Activated CD8-positive, alpha-beta memory T cell treated with anti-CD3 and anti-CD28 coated beads, Interleukin-2, amount 50 U/mL, for 1 hour (primary cell): Measurements from ENCODE around the gene KLHL25.
"Not testable (repeated sequence)": the region's sequence is repeated elsewhere in the genome, so short reads cannot be mapped to it uniquely, and the experiment has no call there.

Experiments
- DNase-seq: peaks from one replicate; pipeline ENCODE4 v3.0.0-alpha.2; 2020; ENCODE audit errors: extremely low read depth

KLHL25 gene

DNA sequence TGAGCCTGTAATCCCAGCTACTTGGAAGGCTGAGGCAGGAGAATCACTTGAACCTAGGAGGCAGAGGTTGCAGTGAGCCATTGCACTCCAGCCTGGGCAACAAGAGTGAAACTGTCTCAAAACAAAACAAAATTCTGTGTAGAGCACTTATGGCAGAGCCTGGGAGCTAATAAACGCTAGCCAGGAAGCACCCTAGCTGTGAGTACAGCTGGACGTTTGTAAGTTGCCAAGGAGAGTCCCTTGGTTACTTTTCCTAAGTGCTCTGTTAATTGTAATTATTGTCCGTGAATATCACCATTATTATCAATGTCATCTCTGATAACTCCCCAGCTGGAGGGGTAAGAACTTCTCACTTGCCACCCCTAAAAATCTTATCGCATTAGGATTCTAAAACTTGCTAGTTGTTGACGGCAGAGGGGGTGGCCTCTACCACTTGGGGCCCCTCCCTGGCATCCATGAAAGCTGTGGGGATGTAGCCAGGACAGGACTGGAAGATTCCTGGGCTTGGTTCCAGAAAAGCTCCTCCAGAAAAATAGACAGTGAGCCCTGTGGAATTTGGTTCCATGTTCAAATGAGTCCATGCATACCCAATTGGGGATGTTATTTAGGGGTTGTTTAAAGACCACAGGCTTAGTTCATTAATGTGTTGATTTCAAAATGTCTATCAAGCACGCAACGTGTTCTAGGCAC, 9.9 kb upstream of the KLHL25 start:
- no peak for DNase-seq

DNA sequence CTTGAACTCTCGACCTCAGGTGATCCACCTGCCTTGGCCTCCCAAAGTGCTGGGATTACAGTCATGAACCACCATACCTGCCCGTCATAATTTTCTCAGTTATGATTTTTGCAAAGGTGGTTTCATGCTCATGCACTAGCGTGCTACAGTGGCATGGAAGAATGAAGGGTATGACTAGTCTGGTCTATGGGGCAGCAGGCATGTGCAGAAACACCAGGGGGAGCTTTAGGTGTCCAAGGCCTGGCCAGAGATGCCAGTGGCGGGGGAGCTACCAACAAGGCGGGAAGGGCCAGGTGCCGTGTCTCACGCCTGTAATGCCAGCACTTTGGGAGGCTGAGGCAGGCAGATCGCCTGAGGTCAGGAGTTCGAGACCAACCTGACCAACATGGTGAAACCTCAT, 7.9 kb upstream of the KLHL25 start:
- not testable (repeated sequence) for DNase-seq

DNA sequence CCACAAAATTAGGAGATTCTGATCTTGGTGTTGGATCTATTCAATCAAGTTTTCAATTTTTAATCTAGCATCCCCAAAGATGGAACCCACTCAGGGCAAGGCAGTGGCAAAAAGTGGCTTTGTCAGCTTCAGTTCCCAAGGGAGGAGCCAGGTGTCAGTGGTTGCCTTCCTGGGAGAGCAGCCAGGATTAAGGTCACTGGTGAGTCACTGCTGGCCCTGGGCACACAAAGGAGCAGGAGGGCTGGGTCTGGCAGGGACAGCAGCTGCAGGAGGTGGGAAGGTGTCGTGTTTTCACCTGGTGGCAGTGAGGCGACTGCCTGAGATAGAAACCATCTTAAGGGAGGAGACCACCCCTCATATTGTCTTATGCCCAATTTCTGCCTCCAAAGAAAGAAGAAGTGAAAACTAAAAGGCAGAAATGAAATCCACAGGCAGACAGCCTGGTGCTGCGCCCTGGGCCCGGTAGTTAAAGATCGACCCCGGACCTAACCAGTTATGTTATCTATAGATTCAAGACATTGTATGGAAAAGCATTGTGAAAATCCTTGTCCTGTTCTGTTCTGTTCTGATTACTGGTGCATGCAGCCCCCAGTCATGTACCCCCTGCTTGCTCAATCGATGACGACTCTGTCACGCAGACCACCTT, 5.9 kb upstream of the KLHL25 start:
- no peak for DNase-seq

- DNase-seq = not testable (repeated sequence)
Observed at GRCh38 chr15:85796371-85796770, 1.6 kb upstream of the KLHL25 start.

DNA sequence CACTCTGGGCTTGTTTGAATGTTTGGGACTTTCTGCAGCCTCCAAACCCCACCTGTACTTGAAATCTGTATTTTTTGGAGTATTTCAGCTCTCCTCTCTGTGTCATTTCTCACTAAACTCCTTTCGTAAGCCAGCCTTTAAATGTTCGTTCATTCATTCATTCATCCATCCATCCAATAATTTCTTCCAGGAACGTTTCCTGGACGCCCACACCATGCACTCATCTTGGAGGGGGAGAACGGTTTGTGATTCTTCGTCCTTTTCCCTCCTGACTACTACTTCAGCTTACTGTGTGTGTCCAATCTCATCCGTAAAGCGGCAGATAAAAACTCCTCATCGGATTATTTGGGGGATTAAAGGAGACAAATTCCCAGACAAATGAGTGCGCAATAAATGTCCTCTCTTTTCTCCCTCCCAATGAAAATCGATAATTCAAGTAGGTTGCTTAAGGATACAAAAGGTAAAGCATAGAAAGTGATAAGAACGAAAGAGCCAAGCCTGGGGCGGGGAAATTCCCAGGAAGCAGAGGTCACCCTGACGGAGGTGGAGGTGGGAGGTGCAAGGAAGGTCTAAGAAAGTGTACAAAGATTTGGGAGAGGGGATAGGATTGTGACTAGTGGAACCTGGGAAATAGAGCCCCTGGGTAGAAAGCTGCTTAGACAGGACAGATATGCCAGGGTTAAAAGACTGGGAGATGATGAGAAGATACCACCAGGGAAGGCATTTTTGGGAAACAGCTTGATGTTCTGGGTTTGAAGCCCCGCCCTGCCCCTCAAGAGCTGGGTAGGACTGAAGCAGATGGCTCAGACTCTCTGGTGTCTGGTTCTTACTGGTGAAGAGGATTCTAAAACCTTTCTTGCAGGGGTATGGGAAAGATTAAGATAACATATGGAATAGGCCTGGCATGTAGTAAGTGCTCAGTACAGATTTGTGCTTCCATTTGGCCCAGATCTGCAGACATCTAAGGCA, 896 bp upstream of the KLHL25 start:
- DNase-seq = no peak

GRCh38 chr15:85793641-85794597, 806 bp downstream of the KLHL25 start:
- no peak for DNase-seq

GRCh38 chr15:85792912-85793590, 1.7 kb downstream of the KLHL25 start:
- DNase-seq = no peak

GRCh38 chr15:85792102-85792731, 2.5 kb downstream of the KLHL25 start:
- no peak for DNase-seq

DNA sequence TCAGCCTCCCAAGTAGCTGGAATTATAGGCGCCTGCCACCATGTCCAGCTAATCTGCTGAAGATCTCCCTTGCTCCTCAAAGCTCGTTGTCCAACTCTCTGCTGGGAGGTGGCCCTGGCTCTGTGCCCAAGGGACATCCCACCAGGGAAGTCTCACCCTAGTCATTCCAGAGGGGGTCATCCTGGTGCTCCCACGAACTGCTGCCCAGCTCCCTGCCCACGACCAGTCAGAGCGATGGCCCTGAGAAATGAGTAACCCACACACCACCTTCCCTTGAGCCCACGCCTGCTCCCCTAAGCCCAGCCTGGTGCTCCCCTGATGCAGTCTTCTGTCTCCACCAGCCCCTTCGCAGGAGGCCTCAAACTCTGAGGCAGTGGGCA, 5.2 kb downstream of the KLHL25 start:
- no peak for DNase-seq

GRCh38 chr15:85788771-85789495, 5.8 kb downstream of the KLHL25 start:
- DNase-seq = no peak

DNA sequence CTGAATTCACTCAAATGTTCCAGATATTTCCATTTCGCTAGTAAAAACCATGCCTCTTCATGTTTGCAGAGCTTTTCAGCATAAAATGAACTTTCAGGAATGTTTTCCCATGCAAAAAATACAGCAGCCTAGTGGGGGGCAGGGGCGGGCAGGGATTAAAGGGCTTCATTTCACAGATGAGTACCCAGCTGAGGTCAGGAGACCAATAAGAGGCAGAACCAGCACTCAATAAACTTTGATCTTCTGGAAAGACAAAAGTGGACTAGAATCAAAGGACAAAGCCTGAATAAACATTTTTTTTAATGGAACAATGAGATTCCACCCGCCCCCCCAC, 8.0 kb downstream of the KLHL25 start:
- DNase-seq = no peak

DNA sequence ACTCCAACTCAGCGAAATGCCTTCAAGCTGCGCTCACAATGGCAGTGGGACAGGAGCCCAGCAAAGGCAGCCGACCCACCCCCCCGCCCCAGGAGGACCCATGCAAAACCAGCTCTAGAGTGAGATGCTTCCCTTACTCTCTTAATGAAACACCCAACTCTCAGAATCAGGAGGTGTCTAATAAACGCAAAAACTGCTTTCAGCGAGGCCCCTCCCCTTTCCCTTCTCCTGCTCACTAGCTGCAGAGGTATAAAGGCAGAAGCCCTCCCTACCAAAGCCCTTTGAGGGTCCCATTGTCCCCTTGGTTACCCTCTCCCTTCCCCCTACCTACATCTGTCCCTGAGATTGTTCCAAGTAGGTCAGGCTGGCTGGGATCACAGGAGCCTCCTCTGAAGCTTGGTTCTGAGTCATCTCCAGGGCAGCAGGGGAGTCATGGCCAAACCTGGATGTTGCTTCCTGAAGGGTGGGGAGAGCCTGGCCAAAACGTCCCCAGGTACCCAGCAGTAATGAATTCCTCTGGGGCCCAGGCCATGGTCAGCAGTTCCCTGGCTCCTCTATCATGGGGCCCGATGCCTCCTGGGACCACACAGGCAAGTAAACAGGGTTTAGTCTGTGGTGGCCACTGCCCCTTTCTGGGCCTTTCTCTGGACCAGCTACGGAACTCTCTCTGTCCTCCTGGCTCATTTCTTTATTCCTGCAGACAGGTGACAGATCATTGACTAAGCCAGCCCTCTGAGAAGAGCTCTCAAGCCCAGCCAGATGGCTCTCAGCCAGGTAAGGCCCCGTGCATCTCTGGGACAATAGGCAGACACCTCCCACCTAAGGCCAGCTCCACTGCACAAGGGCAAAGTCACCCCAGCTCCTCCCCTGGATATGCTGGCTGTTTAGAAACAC, 8.6 kb downstream of the KLHL25 start:
- no peak for DNase-seq

DNA sequence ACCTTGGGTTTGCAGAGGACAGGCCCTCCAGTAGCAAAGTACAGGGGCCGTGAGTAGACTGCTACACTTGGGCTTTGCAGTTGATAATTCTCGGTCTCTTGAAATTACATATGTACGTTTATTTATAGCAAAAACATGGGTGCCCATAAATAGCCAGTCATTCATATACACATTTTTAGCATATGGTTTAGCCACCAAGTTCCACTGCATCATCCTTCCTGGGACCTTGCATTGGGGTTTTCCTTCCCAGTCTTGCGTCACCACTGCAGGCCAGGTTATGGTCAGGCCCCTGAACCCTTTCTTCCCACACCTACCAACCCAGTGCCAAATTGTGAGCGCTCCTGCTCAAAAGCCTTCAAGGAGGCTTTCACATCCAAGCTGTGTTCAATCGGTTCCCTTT, 12.7 kb downstream of the KLHL25 start:
- no peak for DNase-seq

- DNase-seq = no peak
Observed at GRCh38 chr15:85781099-85781498, 13.6 kb downstream of the KLHL25 start.

GRCh38 chr15:85780225-85780985, 14.3 kb downstream of the KLHL25 start:
- no peak for DNase-seq

DNA sequence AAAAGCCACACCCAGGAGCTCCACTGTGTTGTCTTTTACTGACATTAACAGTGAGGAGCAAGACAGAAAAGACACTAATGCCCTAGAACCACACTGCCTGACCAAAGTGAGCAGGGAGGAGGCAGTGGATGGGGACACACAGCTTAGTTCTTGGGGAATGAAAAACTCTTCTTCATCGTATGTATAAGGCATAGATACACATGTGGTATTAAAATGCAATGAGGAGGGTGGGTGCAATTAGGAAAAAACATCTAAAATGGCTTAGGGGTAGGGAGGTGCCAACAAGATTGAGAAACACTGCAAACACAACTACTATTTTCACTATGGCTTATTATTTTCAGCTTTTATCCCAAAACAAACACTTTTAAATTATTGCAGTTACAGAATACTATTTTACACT, 15.5 kb downstream of the KLHL25 start:
- DNase-seq = no peak

DNA sequence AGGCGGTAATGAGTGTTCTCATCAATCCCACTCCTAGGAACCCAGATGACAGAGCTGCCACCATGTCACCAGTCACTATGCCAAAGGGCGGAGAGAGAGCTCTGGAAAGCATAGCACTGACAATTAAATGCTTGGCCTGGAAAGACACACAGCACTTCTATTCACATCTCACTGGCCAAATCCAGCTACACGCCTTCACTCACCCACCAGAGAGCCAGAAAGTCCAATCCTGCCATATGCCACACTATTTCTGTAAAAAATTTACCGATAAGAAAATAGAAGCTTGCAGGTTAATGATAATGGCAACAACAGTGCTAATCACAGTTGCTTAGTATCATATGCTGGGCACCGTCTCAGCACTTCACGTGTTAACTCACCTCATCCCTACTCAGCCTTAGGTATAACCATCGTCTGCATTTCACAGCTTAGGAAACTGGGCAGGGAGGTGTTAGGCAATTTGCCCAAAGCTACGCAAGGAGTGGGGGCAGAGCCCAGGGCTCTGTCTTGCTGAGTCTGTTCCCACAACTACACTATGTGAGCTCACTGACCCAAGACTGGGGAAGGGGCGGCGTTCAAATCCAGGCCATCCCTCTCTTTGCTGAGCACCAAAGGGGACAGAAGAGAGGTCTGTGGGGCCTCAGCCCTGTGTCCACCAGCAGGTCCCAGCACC, 16.5 kb downstream of the KLHL25 start:
- no peak for DNase-seq
